ENCODE measurements around the gene CCR1. TPM values are rescaled to one million over a fixed set of nuclear protein-coding genes. Genes with fewer than 3 reads are reported as not detected.
"Not testable (repeated sequence)": the region's sequence is repeated elsewhere in the genome, so short reads cannot be mapped to it uniquely, and the experiment has no call there.

The CCR1 gene
- total RNA-seq, 4 donors from 2014 or later: 0.77 to 9.1 (median 4.3) TPM

DNA sequence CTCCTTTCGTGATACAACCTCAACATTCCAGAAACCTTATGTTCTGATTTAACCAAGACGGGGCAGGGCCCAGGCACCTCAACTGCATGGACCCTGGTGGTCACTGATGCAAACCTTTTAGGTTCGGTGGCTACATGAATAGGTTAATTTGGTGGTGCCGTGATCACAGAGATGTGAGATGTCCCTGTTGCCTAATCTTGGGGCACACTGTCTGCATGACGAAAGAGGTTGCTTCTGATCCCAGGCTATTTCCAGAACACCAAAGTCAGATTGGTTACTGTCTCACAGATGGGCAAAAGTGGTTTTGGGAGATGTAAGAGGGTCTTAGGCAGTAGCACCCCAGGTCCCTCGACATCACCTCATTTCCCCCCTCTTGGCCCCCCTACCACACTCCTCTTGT lies 4.0 kb upstream of the CCR1 start:
- Histone ChIP-seq H3K27ac (no peak overlapping the region), H3K27me3 (no peaks in the 10 kb centered on the region), H3K9me3 (no peaks in the 10 kb centered on the region), H3K36me3 (no peaks in the 10 kb centered on the region), H3K4me1 (no peaks in the 10 kb centered on the region), H3K4me3 (no peak overlapping the region)
- TF ChIP-seq POLR2A (IDR thresholded peaks at IDR 0.05): no peak
- TF ChIP-seq, protein P1, sequence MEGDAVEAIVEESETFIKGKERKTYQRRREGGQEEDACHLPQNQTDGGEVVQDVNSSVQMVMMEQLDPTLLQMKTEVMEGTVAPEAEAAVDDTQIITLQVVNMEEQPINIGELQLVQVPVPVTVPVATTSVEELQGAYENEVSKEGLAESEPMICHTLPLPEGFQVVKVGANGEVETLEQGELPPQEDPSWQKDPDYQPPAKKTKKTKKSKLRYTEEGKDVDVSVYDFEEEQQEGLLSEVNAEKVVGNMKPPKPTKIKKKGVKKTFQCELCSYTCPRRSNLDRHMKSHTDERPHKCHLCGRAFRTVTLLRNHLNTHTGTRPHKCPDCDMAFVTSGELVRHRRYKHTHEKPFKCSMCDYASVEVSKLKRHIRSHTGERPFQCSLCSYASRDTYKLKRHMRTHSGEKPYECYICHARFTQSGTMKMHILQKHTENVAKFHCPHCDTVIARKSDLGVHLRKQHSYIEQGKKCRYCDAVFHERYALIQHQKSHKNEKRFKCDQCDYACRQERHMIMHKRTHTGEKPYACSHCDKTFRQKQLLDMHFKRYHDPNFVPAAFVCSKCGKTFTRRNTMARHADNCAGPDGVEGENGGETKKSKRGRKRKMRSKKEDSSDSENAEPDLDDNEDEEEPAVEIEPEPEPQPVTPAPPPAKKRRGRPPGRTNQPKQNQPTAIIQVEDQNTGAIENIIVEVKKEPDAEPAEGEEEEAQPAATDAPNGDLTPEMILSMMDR (IDR thresholded peaks at IDR 0.05): no peak
- DNase-seq: no peak
- intact Hi-C loops (cut with DNase I; ENCODE audit: low total_unique reads): no loop called here

DNA sequence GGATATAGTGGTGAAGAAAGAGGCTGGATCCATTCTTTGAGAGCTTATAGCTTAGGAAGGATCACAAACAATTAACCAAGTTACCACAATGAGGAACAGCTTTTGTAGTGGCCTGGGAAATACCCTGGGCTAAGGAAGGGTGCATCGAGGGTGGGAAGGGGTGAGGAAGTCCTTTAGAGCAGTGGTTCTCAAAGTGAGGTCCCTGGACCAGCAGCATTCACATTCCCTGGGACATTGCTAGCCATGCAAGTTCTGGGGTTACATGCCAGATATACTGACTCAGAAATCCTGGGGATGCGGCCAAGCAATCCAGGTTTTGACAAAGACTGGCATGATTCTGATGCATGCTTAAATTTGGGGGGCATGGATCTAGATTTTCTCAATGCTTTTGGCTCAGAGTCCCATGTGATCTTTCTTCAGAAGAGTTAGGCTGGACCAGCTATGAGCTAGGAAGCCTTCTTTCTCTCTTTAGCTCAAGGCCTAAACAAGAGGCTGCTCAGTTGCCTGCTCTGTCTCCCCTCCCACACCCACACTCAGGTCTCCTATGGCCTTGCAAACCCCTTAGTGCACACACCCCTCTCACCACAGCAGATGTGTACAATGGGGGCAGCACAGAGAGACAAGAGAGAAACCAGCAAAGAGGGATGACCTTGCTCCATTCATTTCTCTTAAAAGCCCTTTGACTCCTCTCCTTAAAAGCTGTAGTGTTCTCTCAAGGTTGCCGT lies 1.8 kb upstream of the CCR1 start:
- intact Hi-C loops (cut with DNase I; ENCODE audit: low total_unique reads): no loop called here
- no peak for TF ChIP-seq POLR2A (IDR thresholded peaks at IDR 0.05)
- TF ChIP-seq, protein P1 (IDR thresholded peaks at IDR 0.05): no peak
- Histone ChIP-seq H3K27ac (no peak overlapping the region), H3K36me3 (no peaks in the 10 kb centered on the region), H3K9me3 (no peaks in the 10 kb centered on the region), H3K4me3 (no peak overlapping the region), H3K4me1 (no peaks in the 10 kb centered on the region), H3K27me3 (no peaks in the 10 kb centered on the region)
- no peak for DNase-seq

DNA sequence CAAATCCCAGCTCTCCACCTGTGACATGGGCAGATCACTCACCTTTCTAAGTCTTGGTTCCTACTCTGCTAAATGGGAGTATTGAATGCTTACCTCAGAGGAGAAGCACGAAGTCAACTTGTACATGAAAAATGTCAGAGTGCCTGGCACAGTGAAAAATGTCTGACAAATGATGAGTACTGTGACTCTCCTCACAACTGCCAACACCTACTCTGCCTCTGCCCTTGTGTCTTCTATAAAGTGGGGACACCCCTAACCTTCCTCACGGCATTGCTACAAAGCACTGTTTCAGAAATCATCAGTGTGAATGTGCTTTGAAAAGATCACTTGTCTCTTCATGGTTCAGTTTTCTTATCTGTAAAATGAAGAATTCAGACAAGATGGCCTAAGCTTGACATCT lies 940 bp upstream of the CCR1 start:
- Histone ChIP-seq H3K36me3 (no peaks in the 10 kb centered on the region), H3K27me3 (no peaks in the 10 kb centered on the region), H3K4me3 (no peak overlapping the region), H3K27ac (no peak overlapping the region), H3K9me3 (no peaks in the 10 kb centered on the region), H3K4me1 (no peaks in the 10 kb centered on the region)
- DNase-seq: no peak
- intact Hi-C loops (cut with DNase I; ENCODE audit: low total_unique reads): no loop called here
- TF ChIP-seq POLR2A (IDR thresholded peaks at IDR 0.05): no peak
- TF ChIP-seq, protein P1 (IDR thresholded peaks at IDR 0.05): no peak

DNA sequence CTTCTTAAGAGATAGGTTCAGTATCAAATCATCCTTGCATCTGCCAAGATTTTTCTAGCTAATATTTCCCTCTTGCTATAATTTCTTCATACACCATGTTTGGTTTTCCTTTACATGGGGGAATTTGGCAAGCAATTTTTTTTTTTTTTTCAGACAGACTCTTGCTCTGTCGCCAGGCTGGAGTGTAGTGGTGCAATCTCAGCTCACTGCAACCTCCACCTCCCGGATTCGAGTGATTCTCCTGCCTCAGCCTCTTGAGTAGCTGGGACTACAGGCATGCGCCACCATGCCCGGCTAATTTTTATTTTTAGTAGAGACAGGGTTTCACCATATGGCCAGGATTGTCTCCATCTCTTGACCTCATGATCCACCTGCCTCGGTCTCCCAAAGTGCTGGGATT lies 599 bp downstream of the CCR1 start:
- H3K27ac ChIP-seq; H3K9me3 ChIP-seq; H3K27me3 ChIP-seq; intact Hi-C loops (cut with DNase I; ENCODE audit: low total_unique reads); H3K4me1 ChIP-seq; DNase-seq; H3K36me3 ChIP-seq; H3K4me3 ChIP-seq: not testable (repeated sequence)

DNA sequence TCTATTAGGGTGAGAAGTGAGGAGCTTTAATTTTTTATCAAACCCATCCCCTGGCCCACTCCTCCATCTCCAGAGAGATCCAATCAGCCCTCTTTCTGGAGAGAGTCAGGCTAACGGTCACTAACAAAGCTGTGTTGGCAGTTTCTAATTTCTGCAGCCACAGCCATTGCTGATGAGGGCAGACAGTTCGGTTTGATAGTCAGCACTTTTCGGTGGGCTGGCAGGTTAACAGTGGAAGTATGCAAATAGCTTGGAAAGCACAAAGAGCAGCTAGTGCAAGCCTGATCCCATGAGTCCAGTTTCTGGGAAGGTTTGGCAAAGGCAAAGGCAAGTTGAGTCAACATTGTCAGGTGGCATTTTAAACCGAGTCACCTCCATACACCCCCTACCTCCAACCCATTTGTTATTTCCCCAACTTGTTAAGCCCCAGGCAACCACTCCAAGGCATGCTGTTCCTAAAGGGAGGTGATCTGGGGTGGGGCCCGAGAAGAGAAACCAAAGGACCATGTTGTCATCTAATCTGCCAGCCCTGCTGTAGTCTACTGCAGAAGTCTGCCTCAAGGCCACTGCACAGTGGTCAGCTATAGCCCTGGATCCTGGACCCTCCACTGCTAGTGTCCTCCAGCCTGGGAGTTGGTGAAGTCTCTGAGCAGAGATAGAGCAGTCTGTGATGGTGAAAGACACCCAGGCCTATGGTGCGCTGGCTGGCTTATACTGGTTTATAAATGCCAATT lies 1.7 kb downstream of the CCR1 start:
- no peak overlapping the region for H3K4me3 ChIP-seq
- no peaks in the 10 kb centered on the region for H3K27me3 ChIP-seq
- no peak overlapping the region for H3K27ac ChIP-seq
- DNase-seq: no peak
- no peaks in the 10 kb centered on the region for H3K4me1 ChIP-seq
- TF ChIP-seq, protein P1 (IDR thresholded peaks at IDR 0.05): no peak
- TF ChIP-seq POLR2A (IDR thresholded peaks at IDR 0.05): no peak
- intact Hi-C loops (cut with DNase I; ENCODE audit: low total_unique reads): no loop called here
- H3K36me3 ChIP-seq: no peaks in the 10 kb centered on the region
- H3K9me3 ChIP-seq: no peaks in the 10 kb centered on the region

All from uterus (tissue), 4 donors.